Adrenal gland (tissue), 5 donors: Measurements from ENCODE around the gene FN3K.

Source experiments
- CTCF ChIP-seq, 6 experiments: fragments of 450-650 bp in 4 of 6; fragments of 200-600 bp in 2 of 6; sonication (generic) in 1 of 6; IDR thresholded peaks; 1 replicate in 5 of 6; 2 replicates in 1 of 6; pipeline versions ENCODE4 v1.5.1 to v1.8.0; 2016 to 2021; ENCODE audit warnings: antibody characterized with exemption in 6 of 6, mild to moderate bottlenecking in 2 of 6, moderate library complexity in 1 of 6
- POLR2A ChIP-seq, 2 donors: fragments of 450-650 bp; IDR thresholded peaks; one replicate each; pipeline ENCODE4 v1.6.1; 2017; ENCODE audit warnings: antibody characterized with exemption in 2 of 2, mild to moderate bottlenecking in 2 of 2, moderate library complexity in 1 of 2
- donor health status: DM: no; HTN: no; CAD: no.

- no peak for TF ChIP-seq CTCF (IDR thresholded peaks at IDR 0.05)
- TF ChIP-seq POLR2A (IDR thresholded peaks at IDR 0.05), result no peak
Measured at GRCh38 chr17:82713071-82713723, 22.2 kb upstream of the FN3K start.
